Mesendoderm (in vitro differentiated cells): ENCODE data around the gene APBA2.

Experiments used
- DNase-seq: peaks from one replicate; pipeline ENCODE4 v3.0.0; 2013
- H2AK5ac ChIP-seq: 2 replicates; pipeline ENCODE4 v1.6.1; 2013; ENCODE audit warnings: low read length, inconsistent platforms
- H2BK120ac ChIP-seq: 2 replicates; pipeline ENCODE4 v1.6.1; 2013; ENCODE audit warnings: low read depth, mild to moderate bottlenecking, low read length, moderate library complexity, mixed read lengths
- H2BK15ac ChIP-seq: replicated peaks from 2 replicates; pipeline ENCODE4 v1.6.1; 2013; ENCODE audit warnings: low read depth, mild to moderate bottlenecking, moderate library complexity
- H2BK5ac ChIP-seq: 2 replicates; pipeline ENCODE4 v1.6.1; 2013; ENCODE audit warnings: low read length, inconsistent platforms
- H3K18ac ChIP-seq: 2 replicates; pipeline ENCODE4 v1.6.1; 2013; ENCODE audit warnings: mild to moderate bottlenecking, low read length, mixed read lengths
- H3K23ac ChIP-seq: one replicate; pipeline ENCODE4 v1.6.1; 2013; ENCODE audit warnings: low read length
- H3K27ac ChIP-seq: 2 replicates; pipeline ENCODE4 v1.5.1; 2013; ENCODE audit warnings: low read depth, mild to moderate bottlenecking, inconsistent platforms, low read length, moderate library complexity
- H3K27me3 ChIP-seq: 2 replicates; pipeline ENCODE4 v1.6.1; 2013; ENCODE audit warnings: low read length, control low read depth, mild to moderate bottlenecking, inconsistent platforms; ENCODE audit not compliant: insufficient read depth, poor library complexity
- H3K36me3 ChIP-seq: 2 replicates; pipeline ENCODE4 v1.6.1; 2013; ENCODE audit warnings: low read length, inconsistent platforms; ENCODE audit not compliant: control insufficient read depth, insufficient read depth
- H3K4ac ChIP-seq: one replicate; pipeline ENCODE4 v1.6.1; 2013; ENCODE audit warnings: low read depth, mild to moderate bottlenecking, low read length, moderate library complexity
- H3K4me1 ChIP-seq: 2 replicates; pipeline ENCODE4 v1.6.1; 2013; ENCODE audit warnings: low read depth, low read length, inconsistent platforms; ENCODE audit not compliant: control insufficient read depth
- H3K4me2 ChIP-seq: 2 replicates; pipeline ENCODE4 v1.6.1; 2013; ENCODE audit warnings: low read length
- H3K4me3 ChIP-seq: 2 replicates; pipeline ENCODE4 v1.5.1; 2013; ENCODE audit warnings: mild to moderate bottlenecking, low read length
- H3K56ac ChIP-seq: one replicate; pipeline ENCODE4 v1.6.1; 2013; ENCODE audit warnings: low read length
- H3K79me1 ChIP-seq: 2 replicates; pipeline ENCODE4 v1.6.1; 2013; ENCODE audit warnings: low read length, inconsistent platforms
- H3K79me2 ChIP-seq: 2 replicates; pipeline ENCODE4 v1.6.1; 2013; ENCODE audit warnings: mild to moderate bottlenecking, low read length; ENCODE audit not compliant: control insufficient read depth, insufficient read depth
- H3K9ac ChIP-seq: 2 replicates; pipeline ENCODE4 v1.6.1; 2013; ENCODE audit warnings: low read length, inconsistent platforms
- H4K5ac ChIP-seq: one replicate; pipeline ENCODE4 v1.6.1; 2013; ENCODE audit warnings: low read length
- H4K8ac ChIP-seq: one replicate; pipeline ENCODE4 v1.6.1; 2013; ENCODE audit warnings: low read depth, mild to moderate bottlenecking, control low read depth, low read length, moderate library complexity
- WGBS: extraction: QIAGEN DNeasy Blood & Tissue Kit; methylation state at CpG from one replicate; pipeline ENCODE4 v1.1.7; 2013; ENCODE audit warnings: low lambda C conversion rate, missing lambda C conversion rate; ENCODE audit not compliant: insufficient coverage; ENCODE audit errors: extremely low coverage; 5-methylcytosine and 5-hydroxymethylcytosine counted together

APBA2 gene

DNA sequence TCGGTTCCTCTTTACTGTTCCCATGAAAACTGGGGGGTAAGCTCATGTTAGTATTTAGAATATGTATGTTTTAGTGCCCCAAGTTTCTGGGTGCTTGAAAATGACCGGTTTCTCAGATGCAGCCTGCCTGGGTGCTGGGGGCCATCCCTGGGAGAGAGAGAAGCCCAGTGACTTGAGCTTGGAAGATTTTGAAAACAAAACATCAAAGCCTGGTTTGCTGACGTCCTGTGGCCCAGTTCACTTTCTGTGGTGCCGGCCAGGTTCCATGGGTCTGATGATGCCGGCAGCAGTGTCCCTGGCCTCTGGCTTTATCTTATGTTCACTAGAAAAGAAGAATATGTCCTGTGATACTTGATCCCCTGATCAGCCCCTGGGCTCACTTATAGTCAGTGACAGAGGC lies 17.1 kb downstream of the APBA2 start:
- Histone ChIP-seq H3K4ac (no peak overlapping the region), H3K4me1 (no peaks in the 10 kb centered on the region), H3K4me3 (no peak overlapping the region), H3K79me1 (no peaks in the 10 kb centered on the region), H3K36me3 (no peaks in the 10 kb centered on the region), H3K23ac (no peak overlapping the region), H4K8ac (no peak overlapping the region), H4K5ac (no peak overlapping the region), H3K79me2 (no peaks in the 10 kb centered on the region), H2BK5ac (no peak overlapping the region), H2BK120ac (no peak overlapping the region), H3K27ac (no peak overlapping the region), H3K56ac (no peak overlapping the region), H2AK5ac (no peak overlapping the region), H3K4me2 (no peak overlapping the region), H2BK15ac (no peak overlapping the region), H3K27me3 (no peaks in the 10 kb centered on the region), H3K18ac (no peak overlapping the region), H3K9ac (no peak overlapping the region)
- no CpG with 5 or more reads among the region's 5 CpGs for WGBS
- DNase-seq: no peak

DNA sequence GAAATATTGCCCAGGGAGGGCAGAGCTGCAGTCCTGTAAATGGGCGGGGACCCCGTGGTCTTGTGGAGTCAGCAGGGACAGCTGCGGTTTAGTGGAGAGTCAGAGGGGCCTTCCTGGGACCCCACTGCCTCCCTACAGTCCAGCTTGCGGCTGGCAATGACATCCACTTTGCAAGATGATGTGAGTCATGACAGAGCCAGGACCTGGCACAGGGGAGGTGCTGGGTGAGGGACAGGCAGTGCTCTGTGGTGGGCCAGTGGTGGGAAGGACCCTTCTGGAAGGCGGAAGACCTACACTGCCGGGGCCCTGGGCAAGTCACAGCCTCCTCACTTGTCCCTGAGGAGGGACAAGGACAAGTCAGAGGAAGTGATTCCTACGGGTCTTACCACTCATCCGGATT lies 17.8 kb downstream of the APBA2 start:
- Histone ChIP-seq H3K4ac (no peak overlapping the region), H3K56ac (no peak overlapping the region), H4K5ac (no peak overlapping the region), H3K18ac (no peak overlapping the region), H2BK5ac (no peak overlapping the region), H2BK120ac (no peak overlapping the region), H3K79me1 (no peaks in the 10 kb centered on the region), H3K23ac (no peak overlapping the region), H4K8ac (no peak overlapping the region), H3K4me2 (no peak overlapping the region), H3K79me2 (no peaks in the 10 kb centered on the region), H2AK5ac (no peak overlapping the region), H3K4me1 (no peaks in the 10 kb centered on the region), H3K9ac (no peak overlapping the region), H2BK15ac (no peak overlapping the region), H3K4me3 (no peak overlapping the region), H3K27ac (no peak overlapping the region), H3K27me3 (no peaks in the 10 kb centered on the region), H3K36me3 (no peaks in the 10 kb centered on the region)
- WGBS: no CpG with 5 or more reads among the region's 8 CpGs
- DNase-seq: no peak

- H3K9ac ChIP-seq: no peak overlapping the region
- no peak for DNase-seq
- no CpG with 5 or more reads among the region's 9 CpGs for WGBS
Measured at GRCh38 chr15:28904003-28904402, 18.2 kb downstream of the APBA2 start.

DNA sequence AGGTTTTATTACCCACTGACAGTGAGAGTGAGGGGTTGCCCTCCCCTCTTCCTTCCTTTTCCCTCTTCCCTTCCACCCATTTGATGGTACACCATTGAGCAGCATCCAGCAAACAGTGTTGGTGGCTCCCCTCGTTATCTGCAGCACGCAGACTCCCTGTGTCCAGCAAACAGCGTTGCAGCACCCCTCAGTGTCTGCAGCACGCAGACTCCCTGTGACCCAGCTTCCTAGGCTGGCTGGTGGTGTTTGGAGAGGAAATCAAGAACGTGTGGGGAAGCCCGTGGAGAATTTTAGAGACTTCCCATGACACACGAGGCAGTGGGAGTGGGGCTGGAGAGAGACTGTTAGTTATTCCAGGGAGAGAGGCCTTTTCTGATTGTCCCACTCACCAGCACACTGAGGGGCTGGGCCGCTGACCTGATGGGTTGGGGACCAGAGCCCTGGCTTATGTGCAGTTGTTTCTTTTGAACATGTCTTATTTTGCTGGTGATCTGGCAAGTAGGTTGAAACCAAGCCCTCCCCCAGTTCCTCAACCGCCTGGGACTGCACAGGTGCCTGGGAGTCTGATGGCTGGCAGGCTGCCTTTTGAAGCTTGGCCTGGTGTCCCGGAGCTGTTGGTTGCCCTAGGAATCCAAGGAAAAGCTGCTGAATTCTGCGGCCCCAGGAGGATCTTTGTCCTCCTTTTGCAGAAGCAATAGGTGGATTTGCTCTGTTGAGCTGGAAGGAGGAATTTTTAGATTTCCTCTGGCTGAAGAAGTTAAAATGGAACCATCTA lies 19.0 kb downstream of the APBA2 start:
- H2BK15ac ChIP-seq: no peak overlapping the region
- H3K18ac ChIP-seq: no peak overlapping the region
- H3K4me1 ChIP-seq: no peaks in the 10 kb centered on the region
- H3K27ac ChIP-seq: no peak overlapping the region
- no CpG with 5 or more reads among the region's 11 CpGs for WGBS
- H3K27me3 ChIP-seq: no peaks in the 10 kb centered on the region
- no peak overlapping the region for H3K9ac ChIP-seq
- no peak overlapping the region for H3K4ac ChIP-seq
- H4K8ac ChIP-seq: no peak overlapping the region
- H3K4me3 ChIP-seq: no peak overlapping the region
- H2BK120ac ChIP-seq: no peak overlapping the region
- H3K36me3 ChIP-seq: no peaks in the 10 kb centered on the region
- H2AK5ac ChIP-seq: no peak overlapping the region
- no peaks in the 10 kb centered on the region for H3K79me1 ChIP-seq
- no peak overlapping the region for H2BK5ac ChIP-seq
- H3K56ac ChIP-seq: no peak overlapping the region
- DNase-seq: no peak
- H3K79me2 ChIP-seq: no peaks in the 10 kb centered on the region
- H4K5ac ChIP-seq: no peak overlapping the region
- H3K4me2 ChIP-seq: no peak overlapping the region
- H3K23ac ChIP-seq: no peak overlapping the region

More at GRCh38 chr15:28904003-28904402, 18.2 kb downstream of the APBA2 start:
- Histone ChIP-seq H3K18ac (no peak overlapping the region), H3K56ac (no peak overlapping the region), H3K79me1 (no peaks in the 10 kb centered on the region), H4K8ac (no peak overlapping the region), H3K27ac (no peak overlapping the region), H4K5ac (no peak overlapping the region), H3K4me2 (no peak overlapping the region), H3K4ac (no peak overlapping the region), H2BK120ac (no peak overlapping the region), H2AK5ac (no peak overlapping the region), H3K23ac (no peak overlapping the region), H3K4me3 (no peak overlapping the region), H3K36me3 (no peaks in the 10 kb centered on the region), H2BK15ac (no peak overlapping the region), H2BK5ac (no peak overlapping the region), H3K79me2 (no peaks in the 10 kb centered on the region), H3K4me1 (no peaks in the 10 kb centered on the region), H3K27me3 (no peaks in the 10 kb centered on the region)

- Histone ChIP-seq H3K4me3 (no peak overlapping the region), H2BK5ac (no peak overlapping the region), H3K18ac (no peak overlapping the region), H3K23ac (no peak overlapping the region), H3K79me1 (no peaks in the 10 kb centered on the region), H2AK5ac (no peak overlapping the region), H3K9ac (no peak overlapping the region), H2BK120ac (no peak overlapping the region), H3K4ac (no peak overlapping the region), H4K5ac (no peak overlapping the region), H3K27me3 (no peaks in the 10 kb centered on the region), H4K8ac (no peak overlapping the region), H3K36me3 (no peaks in the 10 kb centered on the region), H3K56ac (no peak overlapping the region), H2BK15ac (no peak overlapping the region), H3K4me1 (no peaks in the 10 kb centered on the region), H3K79me2 (no peaks in the 10 kb centered on the region), H3K4me2 (no peak overlapping the region), H3K27ac (no peak overlapping the region)
- WGBS: no CpG with 5 or more reads among the region's 11 CpGs
- no peak for DNase-seq
Measured at GRCh38 chr15:28907338-28907960, 21.7 kb downstream of the APBA2 start.
